IMR-90 (cell line): ENCODE results near the gene PPP1R3E.

ENCODE experiments used
- CEBPB ChIP-seq: IDR thresholded peaks from 2 replicates; pipeline ENCODE4 v1.6.1; 2012; ENCODE audit warnings: low read depth, low read length, improper control_type of control experiment
- CHD1 ChIP-seq: IDR thresholded peaks from 2 replicates; pipeline ENCODE4 v1.6.1; 2012; ENCODE audit warnings: low read depth, low read length, improper control_type of control experiment
- FOS ChIP-seq: fragments of 150-350 bp; IDR thresholded peaks from 2 replicates; pipeline ENCODE4 v1.6.1; 2016; ENCODE audit warnings: low read depth, low read length
- MAFK ChIP-seq: IDR thresholded peaks from 2 replicates; pipeline ENCODE4 v1.6.1; 2012; ENCODE audit warnings: low read depth, low read length, improper control_type of control experiment
- MAZ ChIP-seq: IDR thresholded peaks from 2 replicates; pipeline ENCODE4 v1.6.1; 2012; ENCODE audit warnings: low read depth, mild to moderate bottlenecking, low read length, improper control_type of control experiment, moderate library complexity, borderline replicate concordance
- POLR2A ChIP-seq: IDR thresholded peaks from 2 replicates; pipeline ENCODE4 v1.6.1; 2012; ENCODE audit warnings: mild to moderate bottlenecking, low read depth, low read length
- RAD21 ChIP-seq: IDR thresholded peaks from 2 replicates; pipeline ENCODE4 v1.6.1; 2012; ENCODE audit warnings: low read length, improper control_type of control experiment
- RCOR1 ChIP-seq: IDR thresholded peaks from 2 replicates; pipeline ENCODE4 v1.6.1; 2012; ENCODE audit warnings: mild to moderate bottlenecking, low read length, improper control_type of control experiment; ENCODE audit not compliant: insufficient replicate concordance
- TF ChIP-seq, protein P1 (sequence below): conservative IDR thresholded peaks from 2 replicates; pipeline ENCODE4 v1.5.1; 2012; ENCODE audit warnings: mild to moderate bottlenecking, low read depth, low read length, improper control_type of control experiment
- TF ChIP-seq, protein P2 (sequence below): fragments of 150-350 bp; IDR thresholded peaks from 2 replicates; pipeline ENCODE4 v1.6.1; 2017; ENCODE audit warnings: mild to moderate bottlenecking, antibody characterized with exemption, low read length, low read depth

DNA sequence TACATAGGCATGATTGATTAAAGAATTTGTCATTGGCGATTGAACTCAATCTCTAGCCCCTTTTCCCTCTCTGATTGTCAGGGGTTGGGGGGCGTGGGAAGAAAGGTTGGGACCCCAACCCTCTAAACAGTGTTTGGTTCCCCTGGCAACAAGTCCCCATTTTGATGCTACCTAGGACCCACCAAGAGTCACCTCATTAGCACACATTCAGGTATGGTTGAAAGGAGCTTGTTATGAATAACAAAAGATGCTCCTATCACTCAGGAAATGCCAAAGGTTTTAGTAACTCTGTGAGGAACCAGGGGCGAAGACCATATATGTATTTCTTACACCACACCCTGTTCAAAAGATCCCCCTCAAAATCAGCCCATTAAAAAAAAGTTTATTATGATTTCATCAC, 50.7 kb downstream of the PPP1R3E start:
- no peak for TF ChIP-seq RAD21
- TF ChIP-seq, protein P1, sequence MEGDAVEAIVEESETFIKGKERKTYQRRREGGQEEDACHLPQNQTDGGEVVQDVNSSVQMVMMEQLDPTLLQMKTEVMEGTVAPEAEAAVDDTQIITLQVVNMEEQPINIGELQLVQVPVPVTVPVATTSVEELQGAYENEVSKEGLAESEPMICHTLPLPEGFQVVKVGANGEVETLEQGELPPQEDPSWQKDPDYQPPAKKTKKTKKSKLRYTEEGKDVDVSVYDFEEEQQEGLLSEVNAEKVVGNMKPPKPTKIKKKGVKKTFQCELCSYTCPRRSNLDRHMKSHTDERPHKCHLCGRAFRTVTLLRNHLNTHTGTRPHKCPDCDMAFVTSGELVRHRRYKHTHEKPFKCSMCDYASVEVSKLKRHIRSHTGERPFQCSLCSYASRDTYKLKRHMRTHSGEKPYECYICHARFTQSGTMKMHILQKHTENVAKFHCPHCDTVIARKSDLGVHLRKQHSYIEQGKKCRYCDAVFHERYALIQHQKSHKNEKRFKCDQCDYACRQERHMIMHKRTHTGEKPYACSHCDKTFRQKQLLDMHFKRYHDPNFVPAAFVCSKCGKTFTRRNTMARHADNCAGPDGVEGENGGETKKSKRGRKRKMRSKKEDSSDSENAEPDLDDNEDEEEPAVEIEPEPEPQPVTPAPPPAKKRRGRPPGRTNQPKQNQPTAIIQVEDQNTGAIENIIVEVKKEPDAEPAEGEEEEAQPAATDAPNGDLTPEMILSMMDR = no peak
- no peak for TF ChIP-seq POLR2A
- TF ChIP-seq, protein P2, sequence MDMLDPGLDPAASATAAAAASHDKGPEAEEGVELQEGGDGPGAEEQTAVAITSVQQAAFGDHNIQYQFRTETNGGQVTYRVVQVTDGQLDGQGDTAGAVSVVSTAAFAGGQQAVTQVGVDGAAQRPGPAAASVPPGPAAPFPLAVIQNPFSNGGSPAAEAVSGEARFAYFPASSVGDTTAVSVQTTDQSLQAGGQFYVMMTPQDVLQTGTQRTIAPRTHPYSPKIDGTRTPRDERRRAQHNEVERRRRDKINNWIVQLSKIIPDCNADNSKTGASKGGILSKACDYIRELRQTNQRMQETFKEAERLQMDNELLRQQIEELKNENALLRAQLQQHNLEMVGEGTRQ = no peak
- no peak for TF ChIP-seq RCOR1
- no peak for TF ChIP-seq MAZ
- no peak for TF ChIP-seq FOS
- no peak for TF ChIP-seq MAFK
- no peak for TF ChIP-seq CHD1
- TF ChIP-seq CEBPB = no peak
